ENCODE measurements around the gene ZCCHC14.

The ZCCHC14 gene

GRCh38 chr16:87492721-87493607 is at the start of gene ZCCHC14:
TSS of gene ZCCHC14 (minus strand) at chr16:87493024. CDS start at chr16:87492238, 786 bp downstream.
- TF ChIP-seq CTCF (IDR thresholded peaks at IDR 0.05; ENCODE audit: low read depth, low read length) = no peak
- DNase-seq (ENCODE audit: low read depth in 2 of 2) = peak; percentile 99
- H3K4me3 ChIP-seq (replicated peaks in 1 of 2; ENCODE audit: low read depth in 2 of 2, low read length in 2 of 2) = peak within 1 kb of the TSS; percentile 46 to 53

- DNase-seq (ENCODE audit: low read depth in 2 of 2) = peak; percentile 40 to 64
- peak overlapping the region; percentile 6 to 33 for H3K4me3 ChIP-seq (replicated peaks in 1 of 2; ENCODE audit: low read depth in 2 of 2, low read length in 2 of 2)
- TF ChIP-seq CTCF (IDR thresholded peaks at IDR 0.05; ENCODE audit: low read depth, low read length) = no peak
Observed at GRCh38 chr16:87541872-87542234, 49.0 kb upstream of the ZCCHC14 start.

GRCh38 chr16:87541147-87541871 is 48.5 kb upstream of the ZCCHC14 start:
- DNase-seq (ENCODE audit: low read depth in 2 of 2) = peak; percentile 73 to 88
- H3K4me3 ChIP-seq (replicated peaks in 1 of 2; ENCODE audit: low read depth in 2 of 2, low read length in 2 of 2) = peak overlapping the region; percentile 6 to 33
- TF ChIP-seq CTCF (IDR thresholded peaks at IDR 0.05; ENCODE audit: low read depth, low read length) = no peak

- no peak for DNase-seq (ENCODE audit: low read depth in 2 of 2)
- TF ChIP-seq CTCF (IDR thresholded peaks at IDR 0.05; ENCODE audit: low read depth, low read length) = no peak
- H3K4me3 ChIP-seq (replicated peaks in 1 of 2; ENCODE audit: low read depth in 2 of 2, low read length in 2 of 2) = no peak overlapping the region
Observed at GRCh38 chr16:87540897-87541146, 48.0 kb upstream of the ZCCHC14 start.

GRCh38 chr16:87540072-87540896 is 47.5 kb upstream of the ZCCHC14 start:
- DNase-seq (ENCODE audit: low read depth in 2 of 2) = no peak
- TF ChIP-seq CTCF (IDR thresholded peaks at IDR 0.05; ENCODE audit: low read depth, low read length) = no peak
- no peak overlapping the region for H3K4me3 ChIP-seq (replicated peaks in 1 of 2; ENCODE audit: low read depth in 2 of 2, low read length in 2 of 2)

- no peak for TF ChIP-seq CTCF (IDR thresholded peaks at IDR 0.05; ENCODE audit: low read depth, low read length)
- no peak for DNase-seq (ENCODE audit: low read depth in 2 of 2)
- no peak overlapping the region for H3K4me3 ChIP-seq (replicated peaks in 1 of 2; ENCODE audit: low read depth in 2 of 2, low read length in 2 of 2)
Observed at GRCh38 chr16:87539113-87539512, 46.3 kb upstream of the ZCCHC14 start.
